HFF-Myc (cell line): ENCODE results near the gene ZBP1.

ENCODE experiments used
- DNase-seq: peaks from one replicate; pipeline ENCODE4 v3.0.0-alpha.2; 2011; ENCODE audit warnings: low read depth; ENCODE audit errors: extremely low read depth
- H3K4me3 ChIP-seq: replicated peaks from 2 replicates; pipeline ENCODE4 v1.5.1; 2011; ENCODE audit warnings: low read depth, mild to moderate bottlenecking, control low read depth, low read length
- TF ChIP-seq, protein P1 (sequence below): IDR thresholded peaks from 2 replicates; pipeline ENCODE4 v1.5.1; 2012; ENCODE audit warnings: mild to moderate bottlenecking, low read depth, low read length, control low read depth; ENCODE audit errors: missing control alignments

The ZBP1 gene

DNA sequence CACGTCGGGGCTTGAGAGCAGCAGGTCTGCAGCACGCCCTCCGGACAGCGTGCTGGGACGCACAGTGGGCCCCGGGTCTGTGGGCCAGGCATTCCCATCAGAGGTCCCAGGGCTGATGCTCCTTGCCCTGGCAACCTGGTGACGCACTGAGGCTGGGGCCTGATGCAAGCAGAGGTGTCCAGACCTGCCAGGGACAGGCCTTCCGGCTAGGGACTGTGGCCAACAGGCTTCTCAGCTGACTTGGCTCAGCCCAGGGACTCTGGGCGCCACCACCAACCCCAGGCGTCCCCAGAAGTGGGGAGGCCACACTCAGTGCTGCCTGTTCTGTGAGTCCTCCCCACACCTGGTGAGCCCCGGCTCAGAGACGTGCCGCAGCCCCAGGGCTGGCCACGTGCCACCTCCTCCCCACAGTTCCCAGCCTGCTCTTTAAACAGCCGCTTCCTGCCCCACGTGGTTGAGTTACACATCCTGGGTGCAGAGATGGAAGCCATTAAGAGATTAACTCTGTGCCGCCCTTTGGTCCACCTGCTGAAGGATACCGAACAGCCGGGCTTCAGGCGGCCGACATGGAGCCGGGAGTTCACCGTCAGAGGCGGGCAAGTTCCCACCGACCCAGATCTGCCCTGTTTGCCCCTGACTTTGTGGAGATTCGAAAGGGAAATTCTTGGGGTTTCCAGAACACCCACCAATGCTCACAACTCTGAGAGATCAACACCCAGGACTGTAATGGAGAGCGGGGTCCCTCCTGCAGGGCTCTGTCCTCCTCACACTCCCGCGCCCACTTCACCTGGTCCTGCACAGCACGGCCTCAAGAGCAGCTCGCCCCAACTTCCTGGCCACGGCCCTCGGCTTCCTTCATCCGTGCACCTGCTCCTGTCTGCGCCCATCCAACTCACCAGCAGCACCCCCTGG is 37.6 kb upstream of the ZBP1 start:
- no peak for DNase-seq
- H3K4me3 ChIP-seq: no peak overlapping the region

GRCh38 chr20:57656821-57657534 is 36.8 kb upstream of the ZBP1 start:
- no peak overlapping the region for H3K4me3 ChIP-seq
- no peak for DNase-seq
- TF ChIP-seq, protein P1, sequence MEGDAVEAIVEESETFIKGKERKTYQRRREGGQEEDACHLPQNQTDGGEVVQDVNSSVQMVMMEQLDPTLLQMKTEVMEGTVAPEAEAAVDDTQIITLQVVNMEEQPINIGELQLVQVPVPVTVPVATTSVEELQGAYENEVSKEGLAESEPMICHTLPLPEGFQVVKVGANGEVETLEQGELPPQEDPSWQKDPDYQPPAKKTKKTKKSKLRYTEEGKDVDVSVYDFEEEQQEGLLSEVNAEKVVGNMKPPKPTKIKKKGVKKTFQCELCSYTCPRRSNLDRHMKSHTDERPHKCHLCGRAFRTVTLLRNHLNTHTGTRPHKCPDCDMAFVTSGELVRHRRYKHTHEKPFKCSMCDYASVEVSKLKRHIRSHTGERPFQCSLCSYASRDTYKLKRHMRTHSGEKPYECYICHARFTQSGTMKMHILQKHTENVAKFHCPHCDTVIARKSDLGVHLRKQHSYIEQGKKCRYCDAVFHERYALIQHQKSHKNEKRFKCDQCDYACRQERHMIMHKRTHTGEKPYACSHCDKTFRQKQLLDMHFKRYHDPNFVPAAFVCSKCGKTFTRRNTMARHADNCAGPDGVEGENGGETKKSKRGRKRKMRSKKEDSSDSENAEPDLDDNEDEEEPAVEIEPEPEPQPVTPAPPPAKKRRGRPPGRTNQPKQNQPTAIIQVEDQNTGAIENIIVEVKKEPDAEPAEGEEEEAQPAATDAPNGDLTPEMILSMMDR: no peak

More for the DNA sequence above, 37.6 kb upstream of the ZBP1 start:
- TF ChIP-seq, protein P1: no peak

- no peak overlapping the region for H3K4me3 ChIP-seq
- TF ChIP-seq, protein P1: no peak
- DNase-seq: no peak
These were observed 36.1 kb upstream of the ZBP1 start for GRCh38 chr20:57656252-57656820.

GRCh38 chr20:57655809-57656155 is 35.6 kb upstream of the ZBP1 start:
- H3K4me3 ChIP-seq: no peak overlapping the region
- TF ChIP-seq, protein P1: no peak
- DNase-seq: no peak

DNA sequence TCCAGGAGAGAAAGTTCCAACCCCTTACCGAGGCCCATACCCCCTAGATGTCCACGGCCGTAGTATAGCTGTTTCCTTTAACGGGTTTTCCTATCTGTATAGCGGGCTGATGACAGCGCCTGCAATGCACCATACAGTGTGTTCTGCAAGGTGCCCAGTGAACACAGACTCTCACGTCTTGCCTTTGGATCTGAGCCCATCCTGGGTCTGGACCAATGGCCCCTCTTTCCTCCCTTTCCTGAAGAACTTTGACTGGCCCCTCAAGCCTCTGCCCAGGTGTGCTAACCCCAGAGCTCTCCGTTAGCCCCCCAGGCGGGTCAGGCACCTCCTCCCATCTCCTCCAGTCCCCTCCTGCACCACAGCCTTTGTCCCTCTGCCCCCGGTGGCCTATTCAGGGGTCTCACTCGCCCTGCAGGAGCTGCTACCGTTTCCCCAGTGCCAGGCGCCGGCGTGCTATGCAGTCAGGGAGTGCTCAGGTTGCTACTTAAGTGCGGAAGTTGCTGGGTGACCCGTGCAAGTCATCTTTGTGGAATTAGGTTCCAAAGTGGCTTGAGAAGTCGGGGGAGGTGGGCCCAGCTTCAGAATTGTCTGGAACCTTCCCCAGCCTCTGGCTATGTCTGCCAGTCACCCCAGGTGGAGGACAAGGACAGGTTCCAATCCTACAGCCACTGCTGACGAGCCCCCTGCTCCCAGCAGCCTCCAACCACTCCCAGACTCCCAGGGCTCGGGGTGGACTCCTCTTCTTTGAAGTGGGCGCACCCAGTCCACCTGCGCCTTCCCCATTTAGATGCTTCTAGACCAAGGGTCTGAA is 35.0 kb upstream of the ZBP1 start:
- DNase-seq: no peak
- no peak overlapping the region for H3K4me3 ChIP-seq
- TF ChIP-seq, protein P1: no peak

GRCh38 chr20:57654363-57654997 is 34.3 kb upstream of the ZBP1 start:
- TF ChIP-seq, protein P1: peak; percentile 87
- peak; percentile 9 for DNase-seq
- H3K4me3 ChIP-seq: no peak overlapping the region
